Fibroblast of peridontal ligament (primary cell): ENCODE measurements around the gene REELD1.

Experiments
- DNase-seq: peaks from one replicate; pipeline ENCODE4 v3.0.0-alpha.2; 2010; ENCODE audit errors: extremely low read depth

Gene REELD1

DNA sequence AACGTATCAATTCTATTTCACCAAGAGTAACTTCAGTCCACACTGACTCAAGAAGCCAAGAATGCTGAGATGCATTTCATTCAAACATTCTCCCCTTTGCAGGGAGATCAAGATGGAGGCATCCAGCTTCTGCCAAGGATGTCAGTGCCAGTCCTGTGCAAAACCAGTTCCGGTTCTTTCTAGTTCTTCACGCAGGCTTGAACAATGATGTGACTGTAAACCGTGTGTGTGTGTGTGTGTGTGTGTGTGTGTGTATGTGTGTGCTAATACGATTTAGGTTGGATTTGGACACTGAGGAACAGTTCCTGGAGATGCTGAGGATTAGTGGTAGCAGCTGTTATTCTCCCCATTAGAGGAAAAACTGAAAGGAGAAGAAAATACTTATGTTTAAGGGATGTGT, at the start of gene REELD1:
Gene REELD1, plus strand, starts transcription at position 301 of the 400 bp plus-strand sequence. CDS start 2,415 bp downstream, outside the sequence.
- no peak for DNase-seq

DNA sequence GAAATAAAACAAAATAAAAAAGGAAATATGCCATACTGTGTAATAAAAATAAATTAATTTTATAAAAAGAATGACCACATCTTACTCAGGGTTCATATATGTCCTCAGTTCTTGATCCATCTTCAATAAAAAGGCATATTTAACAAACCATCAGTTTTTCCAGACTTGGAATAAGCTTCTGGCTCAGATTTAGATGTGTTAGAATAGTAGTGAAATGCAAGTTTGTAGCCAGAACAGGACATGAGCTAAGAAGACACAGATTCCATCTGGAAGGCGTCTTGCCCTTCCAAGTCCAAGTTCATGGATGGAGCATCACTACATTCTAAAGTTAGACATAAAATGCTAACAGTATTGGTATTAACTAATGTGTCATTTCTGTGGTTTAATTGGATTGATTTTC, 49.1 kb upstream of the REELD1 start:
- no peak for DNase-seq

DNA sequence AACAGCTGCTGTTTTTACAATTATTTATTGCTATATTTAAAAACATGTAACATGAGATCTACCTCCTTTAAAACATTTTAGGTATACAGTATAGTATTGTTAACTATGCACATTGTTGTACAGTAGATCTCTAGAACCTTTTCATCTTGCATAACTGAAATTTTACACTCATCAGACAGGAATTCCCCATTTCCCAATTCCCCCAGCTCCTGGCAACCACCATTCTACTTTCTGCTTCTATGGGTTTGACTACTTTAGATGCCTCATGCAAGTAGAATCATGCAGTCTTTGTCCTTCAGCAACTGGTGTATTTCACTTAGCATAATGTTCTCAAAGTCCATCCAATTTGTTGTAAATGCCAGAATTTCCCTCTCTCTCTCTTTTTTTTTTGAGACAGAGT, 48.5 kb upstream of the REELD1 start:
- peak; percentile 89 for DNase-seq

DNA sequence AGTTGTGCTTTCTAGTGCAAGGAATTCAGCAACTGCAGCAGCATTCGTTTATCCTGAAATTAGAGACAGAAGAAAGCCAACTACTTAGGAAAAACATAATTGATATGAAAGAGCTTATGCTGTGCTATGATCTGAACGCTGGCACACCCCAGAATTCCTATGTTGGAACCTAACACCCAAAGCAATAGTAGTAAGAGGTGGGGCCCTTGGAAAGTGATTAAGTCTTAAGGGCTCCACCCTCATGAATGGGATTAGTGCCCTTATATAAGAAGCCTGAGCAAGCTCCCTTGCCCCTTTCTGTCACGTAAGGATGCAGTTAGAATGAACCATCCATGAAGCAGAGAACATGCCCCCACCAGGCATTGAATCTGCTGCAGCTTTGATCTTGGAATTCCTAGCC, 44.2 kb upstream of the REELD1 start:
- no peak for DNase-seq

DNA sequence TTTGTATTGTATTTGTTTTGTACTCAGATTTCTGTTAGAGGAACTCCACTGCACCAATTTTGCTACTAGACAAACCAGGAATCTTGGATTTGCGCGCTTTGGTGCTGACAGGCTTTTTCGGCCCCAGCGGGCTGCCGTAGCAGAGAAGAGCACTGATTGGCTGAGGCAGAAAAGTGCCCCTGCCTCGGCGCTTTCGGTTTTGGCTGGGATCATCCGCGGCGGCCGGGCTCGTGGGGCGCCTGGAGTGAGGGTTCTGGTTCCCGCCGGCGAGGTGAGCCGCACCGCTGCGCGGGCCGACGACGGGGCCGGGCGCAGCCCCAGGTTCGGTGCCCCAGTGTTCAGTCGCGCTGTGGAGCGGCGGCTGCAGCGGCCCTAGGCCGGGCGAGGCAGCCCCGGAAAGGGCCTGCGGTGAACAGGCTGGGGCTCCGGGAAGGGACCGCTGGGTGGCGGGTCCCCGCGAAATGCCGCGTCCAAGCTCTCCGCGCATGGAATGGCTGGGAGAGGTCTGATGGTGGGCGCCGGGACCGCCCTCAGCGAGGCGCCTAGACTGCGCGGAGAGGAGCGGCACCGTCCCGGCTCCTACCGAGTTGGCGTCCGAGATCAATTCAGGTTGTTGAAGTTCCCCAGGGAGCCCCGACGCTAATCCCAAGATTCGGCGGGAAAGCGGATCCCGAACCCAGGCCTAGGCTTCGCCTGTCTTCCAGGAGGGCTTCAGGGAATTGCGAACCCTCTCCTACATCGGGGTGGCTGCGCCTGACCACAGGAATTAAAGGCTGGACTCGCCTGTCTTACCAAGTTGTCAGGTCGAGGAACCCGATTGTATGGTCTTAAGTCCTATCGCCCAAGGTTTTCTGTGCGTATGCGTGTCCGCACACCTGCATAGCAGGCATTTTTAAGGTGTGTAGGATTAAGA, 38.5 kb upstream of the REELD1 start, which contains the start of gene LSM6:
Gene LSM6, plus strand, starts transcription at position 178 of the 913 bp plus-strand sequence. CDS start 7,204 bp downstream, outside the sequence.
- peak; percentile 88 for DNase-seq

DNA sequence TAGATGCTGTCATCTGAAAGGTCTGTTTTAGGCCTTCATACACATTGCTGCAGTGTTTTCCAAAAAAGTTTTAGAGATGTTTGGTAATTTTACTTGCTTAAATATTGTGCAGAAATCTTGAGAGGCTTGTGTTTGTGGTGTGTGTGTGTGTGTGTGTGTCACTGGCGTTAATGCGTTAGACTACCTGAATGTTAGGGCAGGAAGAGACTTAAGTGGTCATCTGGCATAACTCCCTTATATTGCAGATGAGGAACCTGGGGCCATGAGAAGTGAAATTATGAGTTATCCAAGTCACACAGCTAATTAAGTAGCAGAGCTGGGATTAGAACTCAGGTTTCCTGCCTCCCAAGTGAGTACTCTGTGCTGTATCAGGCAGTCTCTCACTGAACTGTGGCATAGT, 37.4 kb upstream of the REELD1 start:
- DNase-seq, result no peak

DNA sequence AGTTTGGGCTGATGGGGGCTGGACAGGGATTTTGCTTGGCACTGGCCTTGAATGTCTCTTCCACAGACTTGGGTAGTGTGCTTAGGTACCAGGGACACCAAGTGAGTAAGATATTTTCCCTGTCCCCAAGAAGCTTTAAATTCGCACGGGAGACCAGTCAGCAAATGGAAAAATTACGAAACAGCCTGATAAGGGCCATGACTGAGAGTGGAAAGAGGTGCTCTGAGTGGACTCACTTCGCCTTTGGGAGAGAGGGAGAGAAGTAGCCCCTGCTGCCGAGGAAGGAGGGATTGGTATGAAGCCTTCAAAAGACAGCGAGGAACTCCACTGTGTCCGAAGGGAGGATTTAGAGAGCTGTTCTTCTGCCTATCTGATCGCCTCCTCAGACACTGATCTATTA, 36.2 kb upstream of the REELD1 start:
- DNase-seq, result no peak

DNA sequence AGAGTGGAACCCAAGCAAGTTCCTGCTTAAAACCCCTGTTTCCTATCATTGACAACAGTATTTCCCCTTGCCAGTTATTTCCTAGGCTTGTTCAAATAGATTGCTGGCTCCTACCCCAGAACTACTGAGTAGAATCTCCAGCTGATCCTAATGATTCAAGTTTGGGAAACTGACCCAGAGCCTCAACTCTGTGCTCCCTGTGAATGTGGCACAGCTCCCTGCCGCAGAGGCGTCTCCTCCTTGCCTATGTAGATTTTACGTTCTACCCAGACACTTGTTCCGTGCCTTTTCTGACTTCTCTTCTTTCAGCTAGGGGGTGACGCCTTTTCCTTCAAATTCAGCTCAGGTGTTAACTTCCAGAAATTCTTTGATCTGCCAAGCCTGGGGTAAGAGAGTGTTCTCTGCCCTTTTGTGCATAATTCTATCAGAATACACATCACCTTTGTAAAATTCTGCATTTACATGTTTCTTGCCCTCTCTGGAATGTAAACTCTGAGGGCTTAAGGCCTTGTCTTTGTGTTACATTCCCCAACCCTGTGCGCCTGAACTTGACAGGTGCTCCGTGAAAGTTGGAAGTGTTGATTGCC, 34.5 kb upstream of the REELD1 start:
- no peak for DNase-seq

DNA sequence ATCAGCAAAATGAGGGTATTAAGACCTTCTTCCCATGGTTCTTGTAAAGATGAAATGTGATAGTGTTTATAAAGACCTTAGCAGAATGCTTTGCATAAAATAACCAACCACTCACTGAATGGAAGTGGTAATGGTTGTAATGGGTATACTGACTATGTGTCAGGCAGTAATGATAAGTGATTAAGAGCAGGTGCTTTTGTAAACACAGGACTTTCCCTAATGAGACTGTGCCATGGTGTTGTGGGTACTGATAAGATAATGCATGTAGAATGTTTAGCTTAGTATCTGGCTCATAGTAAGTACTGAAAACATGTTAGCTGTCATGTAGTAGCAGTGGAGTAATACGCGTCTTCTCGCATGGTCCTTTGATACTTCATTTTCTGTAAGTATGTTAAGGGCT, 31.9 kb upstream of the REELD1 start:
- no peak for DNase-seq

DNA sequence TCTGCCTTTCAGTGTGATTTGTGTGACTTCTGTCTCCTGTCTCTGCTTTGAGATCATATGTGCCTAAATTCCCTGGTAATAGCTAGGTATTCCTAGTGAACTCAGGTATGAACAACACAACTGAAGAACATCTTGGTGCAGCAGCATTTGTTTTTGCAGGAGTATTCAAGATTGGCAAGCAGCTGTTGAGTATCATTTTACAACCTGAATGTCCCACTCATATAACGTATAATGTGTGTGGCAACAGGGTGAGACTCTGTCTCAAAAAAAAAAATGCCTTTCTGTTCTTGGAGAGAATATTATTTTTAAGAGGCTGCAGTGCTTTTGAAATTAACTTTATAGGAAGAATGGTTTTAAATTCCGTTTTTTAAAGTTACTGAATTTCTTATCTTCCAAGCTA, 31.1 kb upstream of the REELD1 start:
- no peak for DNase-seq

DNA sequence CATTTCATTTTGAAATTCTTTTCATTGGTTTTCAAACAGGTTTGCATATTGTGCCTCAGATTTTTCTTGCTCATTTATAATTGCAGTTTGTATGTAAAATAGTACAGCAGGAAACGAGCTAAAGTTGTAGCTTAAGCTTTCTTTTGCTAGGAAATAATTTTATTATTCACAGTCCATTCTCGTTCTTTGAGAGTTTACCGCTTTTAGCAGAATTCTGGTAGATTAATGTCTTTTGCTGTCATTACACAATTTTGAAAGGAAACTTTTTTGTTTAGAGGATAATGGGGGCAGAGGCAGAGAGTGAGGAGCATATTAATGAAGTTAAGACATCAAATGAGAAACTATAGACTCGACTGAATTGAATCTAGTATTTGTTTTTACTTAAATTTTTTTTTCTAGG, 28.3 kb upstream of the REELD1 start:
- DNase-seq, result no peak

DNA sequence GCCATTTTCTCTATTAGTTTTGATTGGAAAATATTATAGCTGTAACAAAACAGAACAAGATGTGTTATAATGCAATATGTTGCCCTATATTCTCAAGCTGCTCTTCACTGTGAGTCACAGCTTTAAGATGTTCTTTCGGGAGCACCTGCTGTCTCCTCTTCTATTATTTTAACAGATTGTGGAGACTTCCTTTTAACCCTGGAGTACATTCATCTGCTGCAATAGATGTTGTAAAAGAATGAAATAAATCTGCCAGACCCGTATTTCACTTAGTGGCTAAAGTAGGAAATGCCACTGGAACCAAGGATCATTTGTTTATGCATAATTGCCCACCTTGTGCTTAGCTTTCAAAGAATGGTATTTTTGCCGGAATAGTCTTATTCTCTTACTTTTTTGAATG, 27.7 kb upstream of the REELD1 start:
- no peak for DNase-seq

DNA sequence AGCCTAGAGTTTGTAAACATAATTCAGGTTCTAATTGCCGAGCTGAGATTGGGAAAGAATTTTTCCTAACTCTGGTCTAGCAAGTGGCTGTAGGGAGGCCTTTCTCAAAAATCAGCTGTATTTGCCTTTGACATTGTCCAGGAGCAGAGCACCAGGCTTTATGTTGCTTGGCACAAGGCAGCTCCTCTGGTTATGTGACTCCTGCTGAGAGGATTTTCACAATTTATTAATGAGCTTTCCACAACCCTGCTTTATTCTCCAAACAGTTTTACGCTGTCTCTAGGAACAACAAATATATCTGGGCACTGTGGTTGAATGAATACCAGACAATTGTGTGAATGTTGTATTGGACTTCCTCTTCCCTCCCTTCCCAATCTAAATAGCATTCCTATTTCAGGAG, 23.9 kb upstream of the REELD1 start:
- no peak for DNase-seq

DNA sequence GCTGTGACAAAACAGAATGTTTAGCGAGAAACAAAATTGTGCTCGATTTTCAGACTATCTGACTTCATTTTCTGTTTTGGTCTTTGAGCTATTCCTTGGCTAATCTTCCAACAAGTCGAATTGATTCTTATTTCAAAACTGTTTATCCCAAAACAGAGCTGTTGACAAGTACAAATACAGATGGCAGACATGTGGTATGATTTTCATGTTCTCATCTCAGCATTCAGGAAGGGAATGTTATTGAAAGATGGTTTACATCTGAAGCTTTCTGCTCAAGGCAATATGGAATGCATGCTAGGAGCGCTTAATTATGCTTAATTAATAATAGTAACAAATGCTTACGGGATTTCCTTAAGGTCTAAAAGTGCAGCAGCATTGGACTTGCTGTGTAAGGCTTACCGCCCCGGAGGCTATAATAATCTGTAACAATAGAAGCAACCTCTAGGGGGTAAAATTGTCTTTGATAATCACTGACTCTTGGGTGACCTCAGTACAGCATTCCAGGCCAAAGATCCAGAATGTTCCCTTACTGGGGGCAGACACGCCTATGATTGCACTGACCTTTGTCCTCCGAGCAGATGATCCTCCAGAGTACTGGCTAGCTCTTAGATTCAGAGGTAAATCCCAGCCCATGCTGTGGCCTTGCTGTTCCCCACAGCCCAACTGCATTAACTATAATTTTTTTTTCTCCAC, 22.4 kb upstream of the REELD1 start:
- no peak for DNase-seq

DNA sequence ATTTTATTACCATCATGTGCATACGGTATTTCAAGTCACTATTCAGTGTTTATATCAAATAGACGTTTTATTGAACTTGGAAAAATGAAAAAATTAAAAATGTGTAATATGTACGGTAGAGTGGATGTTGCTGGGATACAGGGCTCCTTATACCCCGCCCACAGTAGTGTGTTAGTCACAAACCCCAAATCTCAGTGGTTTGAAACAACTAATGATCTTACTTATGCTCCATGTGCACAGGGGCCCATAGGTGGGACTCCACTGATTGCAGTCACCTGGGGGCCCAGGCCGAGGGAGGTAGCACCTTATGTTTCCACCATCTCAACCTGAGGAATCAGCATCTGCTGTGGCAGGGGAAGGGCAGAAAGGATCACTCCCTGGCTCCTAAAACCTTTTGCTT, 20.7 kb upstream of the REELD1 start:
- no peak for DNase-seq

DNA sequence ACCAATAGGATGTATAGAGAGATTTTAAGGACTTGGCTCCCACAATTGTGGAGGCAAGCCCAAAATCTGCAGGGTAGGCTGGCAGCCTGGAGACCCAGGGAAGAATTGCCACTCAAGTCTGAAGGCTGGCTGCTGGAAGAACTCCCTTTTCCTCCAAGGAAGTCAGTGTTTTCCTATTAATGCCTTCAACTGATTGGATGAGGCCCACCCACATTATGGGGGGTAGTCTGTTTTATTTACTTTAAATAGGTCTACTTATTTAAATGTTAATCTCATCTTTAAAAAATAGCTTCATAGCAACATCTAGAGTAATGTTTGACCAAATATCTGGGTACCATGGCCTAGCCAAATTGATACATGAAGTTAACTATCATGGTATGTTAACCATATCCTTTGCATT, 20.1 kb upstream of the REELD1 start:
- no peak for DNase-seq

DNA sequence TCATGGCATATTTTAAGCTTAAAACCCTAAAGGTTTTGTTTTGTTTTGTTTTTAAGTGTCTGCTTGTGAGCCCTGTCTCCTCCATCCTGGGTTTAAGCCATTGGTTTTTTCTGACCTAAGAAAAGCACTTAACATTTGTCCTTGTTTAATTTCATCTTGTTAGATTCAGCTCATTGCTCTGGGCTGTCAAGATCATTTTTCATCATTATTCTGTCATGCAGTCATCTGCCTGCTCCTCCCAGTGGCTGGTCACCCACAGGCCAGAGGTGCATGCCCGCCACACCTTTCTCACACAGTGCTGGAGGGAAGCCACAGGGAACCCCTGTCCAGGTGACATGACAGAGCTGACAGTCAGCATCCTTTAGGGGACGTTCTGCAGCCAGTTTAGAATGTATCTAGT, 11.7 kb upstream of the REELD1 start:
- no peak for DNase-seq

DNA sequence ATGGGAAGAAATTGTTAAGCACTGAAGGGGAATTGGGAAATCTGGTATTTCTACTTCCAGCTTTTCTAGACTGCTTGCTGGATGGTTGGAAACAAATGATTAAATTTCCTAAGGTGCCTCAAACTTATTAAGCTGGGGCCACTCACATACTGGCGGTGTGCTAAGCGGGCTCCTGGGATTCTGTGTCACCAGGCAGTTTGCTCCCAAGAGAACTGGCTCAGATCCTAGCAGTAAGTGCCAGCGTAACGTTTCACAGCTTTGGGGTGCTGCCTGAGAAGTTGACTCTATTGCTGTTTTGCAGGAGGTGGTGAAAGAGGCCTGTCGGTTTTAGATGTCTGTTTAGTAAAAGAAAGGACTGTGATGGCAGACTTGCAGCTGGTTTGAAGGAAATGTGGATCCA, 6.9 kb upstream of the REELD1 start:
- DNase-seq, result no peak

DNA sequence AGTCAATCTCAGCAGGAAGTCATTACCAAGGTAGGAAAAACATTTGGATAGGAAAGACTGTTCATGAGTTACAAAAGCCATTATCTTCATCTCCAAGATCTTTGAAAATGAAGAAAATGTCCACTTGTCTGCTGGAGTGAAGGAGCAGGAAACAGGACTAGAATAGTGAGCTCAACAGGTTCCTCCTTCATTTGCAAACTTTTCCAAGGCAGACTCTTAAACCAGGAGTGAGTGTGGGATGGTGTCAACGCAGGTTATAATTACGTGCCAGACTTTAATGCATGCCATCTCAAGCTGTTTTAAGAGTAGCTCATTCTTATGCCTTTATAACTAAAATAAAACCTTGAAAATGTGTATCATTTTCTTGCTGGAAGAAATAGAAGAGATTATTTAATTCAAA, 3.4 kb upstream of the REELD1 start:
- no peak for DNase-seq

DNA sequence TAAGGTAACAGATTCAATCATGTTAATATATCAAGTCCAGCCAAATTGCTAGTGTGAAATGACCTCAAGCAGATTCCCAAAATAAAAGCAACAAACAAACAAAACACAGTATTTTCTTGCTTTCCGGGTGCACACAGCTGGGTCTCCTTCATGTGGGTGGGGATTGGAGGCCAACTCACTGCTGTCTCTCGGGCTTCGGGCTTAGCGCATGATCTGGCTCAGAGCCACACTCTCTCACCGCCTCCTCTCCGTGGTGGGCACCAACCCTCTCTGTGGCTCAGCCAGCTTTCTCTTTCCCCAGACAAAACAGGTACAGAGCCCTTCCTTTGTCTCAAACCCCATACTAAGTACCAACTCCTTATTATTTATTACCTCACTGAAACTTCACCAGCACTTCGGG, 2.9 kb upstream of the REELD1 start:
- DNase-seq, result no peak

DNA sequence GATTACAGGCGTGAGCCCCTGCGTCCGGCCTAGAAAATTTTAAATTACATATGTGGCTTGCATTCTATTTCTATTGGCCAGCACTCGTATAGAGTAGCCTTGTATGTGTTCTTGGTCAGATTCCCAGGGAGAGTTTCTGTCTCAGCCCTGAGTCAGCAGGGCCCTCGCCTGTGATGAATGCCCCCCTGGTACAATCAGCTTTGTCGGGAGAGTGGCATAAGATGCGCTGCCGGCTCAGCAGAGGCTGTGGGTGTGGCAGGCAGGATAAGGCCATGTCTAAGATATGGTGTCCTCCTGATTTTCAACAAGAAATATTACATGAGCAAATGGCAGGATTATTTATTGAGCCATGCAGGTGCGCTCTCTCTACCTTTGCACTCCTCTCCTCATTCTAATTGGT, 1.6 kb upstream of the REELD1 start:
- DNase-seq, result no peak

DNA sequence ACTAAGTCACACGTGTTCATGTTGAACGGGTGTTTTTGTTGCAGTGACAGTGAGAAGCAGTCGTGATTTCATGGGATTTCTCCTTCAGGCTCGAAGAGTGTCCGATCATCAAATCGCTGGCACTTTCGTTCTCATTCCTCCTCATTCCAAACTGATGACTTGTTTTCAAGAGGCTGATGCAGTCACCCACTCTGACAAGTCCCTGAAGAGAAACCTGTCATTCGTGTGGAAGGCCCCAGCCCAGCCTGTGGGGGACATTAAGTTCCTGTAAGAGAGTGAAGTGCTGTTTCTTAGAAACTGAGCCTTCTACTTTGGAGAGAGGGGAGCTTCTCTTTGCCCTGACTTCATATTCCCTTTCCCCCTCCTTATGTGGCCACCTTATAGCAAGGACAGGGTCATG, 8.0 kb downstream of the REELD1 start:
- peak; percentile 24 for DNase-seq
